GOT3 (cell line): ENCODE measurements around the gene ANKRD39.

ENCODE experiments used
- DNase-seq: peaks from one replicate; lab custom pipeline; 2025; ENCODE audit warnings: mixed read lengths; lab: John Stamatoyannopoulos, UW

The ANKRD39 gene

DNA sequence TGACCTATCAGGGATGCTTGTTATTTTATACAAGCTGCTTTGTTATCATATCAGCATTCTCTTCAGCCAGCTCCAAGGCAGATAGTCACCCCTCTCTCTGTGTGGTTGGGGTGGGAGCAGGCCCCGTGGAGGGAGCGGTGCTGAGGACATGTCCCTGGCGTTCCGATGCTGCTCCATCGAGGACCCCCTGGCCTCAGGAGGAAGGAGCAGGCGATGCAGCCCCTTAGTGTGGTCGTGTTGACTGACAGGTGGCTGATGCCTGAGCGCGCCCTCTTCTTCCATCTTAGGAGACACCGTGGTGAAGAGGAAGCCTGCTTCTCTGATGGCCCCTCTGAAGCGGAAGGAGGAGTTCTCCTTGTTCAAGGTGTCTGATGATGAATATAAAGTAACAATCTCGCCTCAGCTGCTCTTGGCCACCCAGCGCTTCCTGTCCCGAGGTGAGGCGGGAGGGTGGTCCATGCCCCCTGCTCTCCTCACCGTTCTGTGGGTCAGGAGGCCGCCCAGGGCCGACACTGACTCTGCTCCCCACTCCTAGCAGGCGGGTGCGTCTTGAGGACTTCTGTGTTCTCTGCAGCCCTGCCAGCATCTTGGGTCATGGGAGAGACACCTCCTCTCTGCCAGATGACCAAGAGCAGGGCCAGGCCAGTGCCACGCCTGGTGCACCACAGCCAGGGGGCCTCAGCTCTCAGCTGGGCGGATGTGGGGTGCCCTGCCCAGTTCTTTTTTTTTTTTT is 31.1 kb downstream of the ANKRD39 start:
- DNase-seq: no peak

DNA sequence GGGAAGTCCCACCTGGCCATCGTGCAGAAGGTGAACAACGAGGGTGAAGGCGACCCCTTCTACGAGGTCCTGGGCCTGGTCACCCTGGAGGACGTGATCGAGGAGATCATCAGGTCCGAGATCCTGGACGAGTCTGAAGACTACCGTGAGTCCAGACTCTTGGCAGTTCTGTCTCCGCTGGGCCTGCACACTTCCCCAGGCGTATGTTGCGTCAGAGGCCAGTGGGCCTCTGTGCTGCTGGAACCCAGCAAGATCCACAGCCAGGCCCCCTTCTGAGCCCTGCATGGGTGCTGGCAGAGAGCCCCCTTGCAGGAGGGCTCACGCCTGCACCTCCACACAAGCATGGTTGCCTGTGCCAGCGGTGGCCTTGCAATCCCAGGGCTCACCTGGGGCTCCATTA is 32.8 kb downstream of the ANKRD39 start:
- DNase-seq: no peak

GRCh38 chr2:96824079-96824870 is 33.5 kb downstream of the ANKRD39 start:
- no peak for DNase-seq

DNA sequence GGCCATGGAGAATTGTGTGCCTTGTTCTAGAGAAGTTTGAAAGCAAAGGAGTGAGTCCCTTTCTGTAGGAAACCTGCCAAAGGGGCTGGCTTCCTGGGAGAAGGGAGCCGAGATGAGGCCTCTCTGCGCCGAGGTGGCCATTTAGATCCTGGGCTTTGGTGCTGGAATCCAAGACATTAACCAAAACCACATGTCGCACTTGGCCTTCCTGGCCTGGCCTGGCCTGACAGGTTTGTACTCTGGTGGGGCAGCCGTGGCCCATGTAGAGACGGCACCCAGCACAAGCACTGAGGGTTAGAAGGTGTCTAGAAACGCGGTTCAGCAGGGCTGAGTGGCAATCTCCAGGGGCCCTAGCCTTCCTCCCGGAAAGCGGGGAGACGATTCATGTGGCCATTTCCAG is 34.6 kb downstream of the ANKRD39 start:
- no peak for DNase-seq

DNA sequence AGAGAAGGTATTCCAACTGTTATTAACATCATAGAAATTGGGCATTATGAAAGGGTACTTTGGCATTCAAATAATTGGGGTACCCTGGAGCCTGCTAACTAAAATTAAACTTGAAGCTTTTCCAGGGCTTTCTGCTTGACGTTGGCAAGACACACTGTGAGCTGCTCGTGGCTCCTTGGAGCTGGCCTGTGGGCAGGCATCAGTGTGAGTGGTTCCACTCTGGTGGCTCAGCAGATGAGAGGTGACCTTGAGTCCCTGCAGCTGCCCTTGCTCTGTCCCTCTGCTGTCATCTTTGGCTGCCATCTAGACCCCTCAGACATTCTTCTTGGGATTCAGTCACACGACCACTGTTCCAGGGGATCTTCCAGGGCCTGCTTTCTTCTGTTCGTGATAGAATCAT is 35.0 kb downstream of the ANKRD39 start:
- no peak for DNase-seq

DNA sequence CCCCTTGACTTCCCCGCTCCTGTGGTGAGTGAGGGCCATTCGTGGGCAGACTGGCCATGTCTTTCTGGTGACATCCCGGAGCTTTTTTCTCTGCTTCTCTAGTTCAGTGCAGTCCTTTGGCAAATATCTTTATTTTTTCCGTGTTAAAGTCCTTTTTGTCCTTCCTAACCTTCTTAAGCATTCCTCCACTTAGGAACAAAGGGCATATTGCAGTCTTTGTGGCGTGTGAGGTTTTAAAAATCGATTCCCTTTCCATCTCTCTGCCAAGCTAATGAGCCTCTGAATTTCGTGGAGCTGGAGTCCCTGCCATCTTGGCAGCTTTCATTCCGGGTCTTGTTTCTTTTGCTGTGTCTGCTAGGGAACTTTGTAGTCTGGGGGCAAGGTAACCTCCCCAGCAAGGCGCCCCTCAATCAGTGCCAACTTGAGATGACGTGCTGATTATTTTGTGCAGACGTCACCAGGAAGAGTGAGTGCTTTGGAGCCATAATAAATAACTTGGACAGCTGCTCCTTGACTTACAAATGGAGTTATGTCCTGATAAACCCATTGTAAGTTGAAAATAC is 36.6 kb downstream of the ANKRD39 start:
- no peak for DNase-seq

- DNase-seq: no peak
Observed at GRCh38 chr2:96819876-96820511, 37.8 kb downstream of the ANKRD39 start.

- no peak for DNase-seq
Observed at GRCh38 chr2:96819128-96819875, 38.5 kb downstream of the ANKRD39 start.

DNA sequence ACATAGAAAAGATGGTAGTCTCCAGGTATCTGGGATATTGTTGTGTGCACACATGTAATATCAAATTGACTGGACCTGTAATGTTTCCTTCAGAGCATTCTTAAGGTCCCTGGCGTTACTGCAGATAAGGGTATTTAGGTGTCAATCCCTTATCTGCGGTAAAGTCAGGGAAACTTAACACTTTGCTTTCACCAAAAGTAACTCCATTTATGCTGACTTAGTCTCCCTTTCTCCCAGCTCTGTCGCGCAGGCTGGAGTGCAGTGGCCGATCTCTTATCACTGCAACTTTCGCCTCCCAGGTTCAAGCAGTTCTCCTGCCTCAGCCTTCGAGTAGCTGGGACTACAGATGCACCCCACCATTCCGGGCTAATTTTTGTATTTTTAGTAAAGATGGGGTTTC is 39.9 kb downstream of the ANKRD39 start:
- DNase-seq: no peak

GRCh38 chr2:96816836-96817702 is 40.7 kb downstream of the ANKRD39 start:
- DNase-seq: no peak

DNA sequence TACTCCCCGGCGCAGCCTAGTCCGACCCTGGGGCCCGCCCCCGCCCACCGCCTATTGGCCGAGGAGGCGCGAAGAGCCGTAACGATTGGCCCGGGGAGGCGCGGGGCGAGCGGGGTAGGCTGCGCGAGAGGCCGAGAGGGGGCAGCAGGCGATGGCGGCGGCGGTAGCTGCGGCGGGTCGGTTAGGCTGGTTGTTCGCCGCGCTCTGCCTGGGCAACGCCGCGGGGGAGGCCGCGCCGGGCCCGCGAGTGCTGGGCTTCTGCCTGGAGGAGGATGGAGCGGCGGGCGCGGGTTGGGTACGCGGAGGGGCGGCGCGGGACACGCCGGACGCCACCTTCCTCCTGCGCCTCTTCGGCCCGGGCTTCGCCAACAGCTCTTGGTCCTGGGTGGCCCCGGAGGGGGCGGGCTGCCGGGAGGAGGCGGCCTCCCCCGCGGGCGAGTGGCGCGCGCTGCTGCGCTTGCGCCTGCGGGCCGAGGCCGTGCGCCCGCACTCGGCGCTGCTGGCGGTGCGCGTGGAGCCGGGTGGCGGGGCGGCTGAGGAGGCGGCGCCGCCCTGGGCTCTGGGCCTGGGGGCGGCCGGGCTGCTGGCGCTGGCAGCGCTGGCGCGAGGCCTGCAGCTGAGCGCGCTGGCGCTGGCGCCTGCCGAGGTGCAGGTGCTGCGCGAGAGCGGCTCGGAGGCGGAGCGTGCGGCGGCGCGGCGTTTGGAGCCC is 41.5 kb downstream of the ANKRD39 start, which contains the start of gene CNNM3:
Gene CNNM3 (plus strand): TSS at position 142 of the 709 bp plus-strand sequence. CDS start 10 bp downstream, at position 152.
- peak; percentile 81 for DNase-seq

GRCh38 chr2:96815326-96816126 is 42.3 kb downstream of the ANKRD39 start:
- DNase-seq: no peak

DNA sequence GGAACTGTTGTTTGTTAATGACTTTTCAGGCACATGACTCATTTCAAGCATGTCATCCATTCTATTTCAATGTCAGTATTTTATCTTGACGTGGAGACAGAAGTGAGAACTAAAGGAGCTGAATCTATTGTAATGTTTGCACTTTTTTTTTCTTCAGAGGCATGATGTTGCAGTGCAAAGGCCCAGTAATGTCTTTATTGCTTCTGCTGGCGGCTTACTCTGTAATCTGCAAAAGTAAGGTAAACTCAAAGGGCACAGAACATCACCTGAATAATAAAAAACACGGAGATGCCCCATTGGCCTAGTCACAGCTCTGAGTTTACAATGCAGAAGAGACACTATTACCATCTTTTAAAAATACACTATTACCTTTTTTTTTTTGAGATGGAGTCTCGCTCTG is 44.2 kb downstream of the ANKRD39 start:
- DNase-seq: no peak

- DNase-seq: no peak
Observed at GRCh38 chr2:96811917-96812316, 45.9 kb downstream of the ANKRD39 start.

- no peak for DNase-seq
Observed at GRCh38 chr2:96810783-96811192, 47.0 kb downstream of the ANKRD39 start.

- DNase-seq: no peak
Observed at GRCh38 chr2:96809951-96810782, 47.6 kb downstream of the ANKRD39 start.

DNA sequence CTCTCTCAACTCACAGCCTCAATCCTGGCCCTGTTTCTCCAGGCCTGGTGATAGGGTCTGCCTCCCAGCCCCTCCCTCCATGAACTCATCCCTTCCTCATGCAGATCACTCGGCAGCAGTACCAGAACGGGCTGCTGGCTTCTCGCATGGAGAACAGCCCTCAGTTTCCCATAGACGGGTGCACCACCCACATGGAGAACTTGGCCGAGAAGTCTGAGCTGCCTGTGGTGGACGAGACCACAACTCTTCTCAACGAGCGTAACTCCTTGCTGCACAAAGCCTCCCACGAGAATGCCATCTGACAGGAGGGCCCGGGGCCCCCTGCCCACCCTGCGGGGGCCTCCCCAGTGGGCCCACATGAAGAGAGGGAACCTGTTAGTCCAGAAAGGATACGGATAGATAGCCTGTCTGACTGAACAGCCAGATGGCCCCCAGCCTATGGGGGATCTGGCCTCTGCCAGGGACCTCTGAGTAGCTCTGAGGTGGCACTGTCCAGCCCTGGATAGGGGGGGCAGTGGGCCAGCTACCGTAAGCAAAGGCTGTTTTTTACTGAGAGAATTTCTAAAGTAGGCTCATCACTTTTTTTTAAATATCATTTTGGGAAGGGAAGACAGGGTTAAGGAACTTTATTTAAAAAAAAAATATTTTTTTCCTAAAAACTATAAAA is 48.5 kb downstream of the ANKRD39 start:
- DNase-seq: no peak
